Measurements from ENCODE around the gene HOXD9. TPM values are rescaled to one million over a fixed set of nuclear protein-coding genes. Genes with fewer than 3 reads are reported as not detected.

Gene HOXD9
- total RNA-seq, 2 experiments from 2014 or later: not detected

- Mint-ChIP-seq H3K4me1 (ENCODE audit: low read depth) (peaks cover 28% of the 10 kb centered on the region), H3K27ac (no peak overlapping the region), H3K9me3 (no peaks in the 10 kb centered on the region), H3K27me3 (peaks cover 74% of the 10 kb centered on the region), H3K36me3 (peaks cover 3% of the 10 kb centered on the region), H3K4me3 (no peak overlapping the region)
- CTCF ChIA-PET: interaction anchor here (0.6 to 4.9 kb wide), 46 partner anchors 10 to 1635 kb away, joined by 3 to 149 read pairs (median 4); no protein-coding TSS in a partner anchor
- intact Hi-C loops (cut with micrococcal nuclease): loop anchor here (1.0 to 5.0 kb wide), 7 partner anchors 45 to 1020 kb away; no protein-coding TSS in a partner anchor
- DNase-seq: peak; percentile 67
- POLR2A ChIA-PET: no interaction called here
These were observed 4.6 kb downstream of the HOXD9 start for GRCh38 chr2:176126929-176127773.

- intact Hi-C loops (cut with micrococcal nuclease): loop anchor here (1.0 to 5.0 kb wide), 7 partner anchors 45 to 1020 kb away; no protein-coding TSS in a partner anchor
- H3K27me3 Mint-ChIP-seq: peaks cover 76% of the 10 kb centered on the region
- ChIA-PET CTCF (interaction anchor here (0.6 to 4.9 kb wide), 27 partner anchors 9 to 1528 kb away, joined by 3 to 149 read pairs (median 6); no protein-coding TSS in a partner anchor), POLR2A (no interaction called here)
- H3K9me3 Mint-ChIP-seq: no peaks in the 10 kb centered on the region
- H3K36me3 Mint-ChIP-seq: peaks cover 3% of the 10 kb centered on the region
- DNase-seq: no peak
- H3K27ac Mint-ChIP-seq: no peak overlapping the region
- no peak overlapping the region for H3K4me3 Mint-ChIP-seq
- H3K4me1 Mint-ChIP-seq (ENCODE audit: low read depth): peaks cover 30% of the 10 kb centered on the region
These were observed 5.2 kb downstream of the HOXD9 start for GRCh38 chr2:176127774-176128072.

- Mint-ChIP-seq H3K27me3 (peaks cover 80% of the 10 kb centered on the region), H3K27ac (peak overlapping the region; percentile 75), H3K9me3 (no peaks in the 10 kb centered on the region), H3K4me1 (ENCODE audit: low read depth) (peaks cover 30% of the 10 kb centered on the region), H3K4me3 (peak overlapping the region; percentile 43), H3K36me3 (peaks cover 3% of the 10 kb centered on the region)
- DNase-seq: no peak
- ChIA-PET POLR2A (no interaction called here), CTCF (interaction anchor here (0.5 to 4.9 kb wide), 15 partner anchors 11 to 1527 kb away, joined by 3 to 149 read pairs (median 7); no protein-coding TSS in a partner anchor)
- intact Hi-C loops (cut with micrococcal nuclease): loop anchor here (5.0 kb wide), 1 partner anchor 44 kb away; no protein-coding TSS in a partner anchor
These were observed 5.9 kb downstream of the HOXD9 start for GRCh38 chr2:176128172-176128981.

GRCh38 chr2:176128982-176129796 is 6.7 kb downstream of the HOXD9 start, which contains the start of gene HOXD8:
TSS of gene HOXD8 (plus strand) at chr2:176129705. CDS start at chr2:176130367, 662 bp downstream.
- POLR2A ChIA-PET: no interaction called here
- H3K9me3 Mint-ChIP-seq: no peaks in the 10 kb centered on the region
- H3K36me3 Mint-ChIP-seq: peaks cover 3% of the 10 kb centered on the region
- H3K4me1 Mint-ChIP-seq (ENCODE audit: low read depth): peaks cover 25% of the 10 kb centered on the region
- peaks cover 80% of the 10 kb centered on the region for H3K27me3 Mint-ChIP-seq
- peak within 1 kb of the TSS; percentile 54 for H3K27ac Mint-ChIP-seq
- intact Hi-C loops (cut with micrococcal nuclease): loop anchor here (5.0 kb wide), 1 partner anchor 43 kb away; no protein-coding TSS in a partner anchor
- no peak for DNase-seq
- CTCF ChIA-PET: interaction anchor here (2.8 to 4.9 kb wide), 3 partner anchors 325 to 525 kb away, joined by 16 to 149 read pairs (median 26); no protein-coding TSS in a partner anchor
- peak within 1 kb of the TSS; percentile 43 for H3K4me3 Mint-ChIP-seq

GRCh38 chr2:176129813-176130146 is 7.3 kb downstream of the HOXD9 start:
- Mint-ChIP-seq H3K9me3 (no peaks in the 10 kb centered on the region), H3K4me1 (ENCODE audit: low read depth) (peaks cover 25% of the 10 kb centered on the region), H3K27ac (no peak overlapping the region), H3K4me3 (no peak overlapping the region), H3K36me3 (peaks cover 3% of the 10 kb centered on the region), H3K27me3 (peaks cover 79% of the 10 kb centered on the region)
- DNase-seq: no peak
- ChIA-PET POLR2A (no interaction called here), CTCF (interaction anchor here (2.1 to 4.9 kb wide), 4 partner anchors 19 to 523 kb away, joined by 11 to 149 read pairs (median 16); no protein-coding TSS in a partner anchor)
- intact Hi-C loops (cut with micrococcal nuclease): loop anchor here (5.0 to 10.0 kb wide), 2 partner anchors 43 to 1795 kb away; partner anchors contain the start of gene SP9

- no peaks in the 10 kb centered on the region for H3K9me3 Mint-ChIP-seq
- intact Hi-C loops (cut with micrococcal nuclease): loop anchor here (10.0 kb wide), 1 partner anchor 1796 kb away; the partner anchor contains the start of gene SP9
- DNase-seq: peak; percentile 25
- H3K36me3 Mint-ChIP-seq: peaks cover 3% of the 10 kb centered on the region
- peak overlapping the region; percentile 23 for H3K27ac Mint-ChIP-seq
- peaks cover 26% of the 10 kb centered on the region for H3K4me1 Mint-ChIP-seq (ENCODE audit: low read depth)
- peak overlapping the region; percentile 41 for H3K4me3 Mint-ChIP-seq
- peaks cover 78% of the 10 kb centered on the region for H3K27me3 Mint-ChIP-seq
- CTCF ChIA-PET: interaction anchor here (0.7 to 4.2 kb wide), 7 partner anchors 10 to 522 kb away, joined by 3 to 18 read pairs (median 11); no protein-coding TSS in a partner anchor
- POLR2A ChIA-PET: no interaction called here
These were observed 7.8 kb downstream of the HOXD9 start for GRCh38 chr2:176130147-176130956.

GRCh38 chr2:176130957-176131847 is 8.7 kb downstream of the HOXD9 start:
- ChIA-PET POLR2A (interaction anchor here (0.6 kb wide), 2 partner anchors 660 to 1114 kb away, joined by 3 to 4 read pairs; no protein-coding TSS in a partner anchor), CTCF (interaction anchor here (0.7 to 4.2 kb wide), 10 partner anchors 9 to 521 kb away, joined by 3 to 18 read pairs (median 4); no protein-coding TSS in a partner anchor)
- intact Hi-C loops (cut with micrococcal nuclease): loop anchor here (10.0 kb wide), 1 partner anchor 1796 kb away; the partner anchor contains the start of gene SP9
- no peak for DNase-seq
- Mint-ChIP-seq H3K27me3 (peaks cover 78% of the 10 kb centered on the region), H3K36me3 (peaks cover 7% of the 10 kb centered on the region), H3K27ac (peak overlapping the region; percentile 54), H3K9me3 (no peaks in the 10 kb centered on the region), H3K4me1 (ENCODE audit: low read depth) (peaks cover 32% of the 10 kb centered on the region), H3K4me3 (peak overlapping the region; percentile 41)

- peaks cover 32% of the 10 kb centered on the region for H3K4me1 Mint-ChIP-seq (ENCODE audit: low read depth)
These were observed 9.3 kb downstream of the HOXD9 start for GRCh38 chr2:176131848-176132158.

GRCh38 chr2:176132205-176133171 is 10.0 kb downstream of the HOXD9 start:
- ChIA-PET POLR2A (interaction anchor here (0.6 kb wide), 2 partner anchors 662 to 1113 kb away, joined by 3 to 4 read pairs; no protein-coding TSS in a partner anchor), CTCF (interaction anchor here (1.1 to 4.2 kb wide), 7 partner anchors 8 to 1017 kb away, joined by 3 to 18 read pairs (median 5); no protein-coding TSS in a partner anchor)
- Mint-ChIP-seq H3K36me3 (peaks cover 7% of the 10 kb centered on the region), H3K27ac (peak overlapping the region; percentile 19), H3K4me1 (ENCODE audit: low read depth) (peaks cover 32% of the 10 kb centered on the region), H3K4me3 (peak overlapping the region; percentile 68), H3K27me3 (peaks cover 78% of the 10 kb centered on the region), H3K9me3 (no peaks in the 10 kb centered on the region)
- intact Hi-C loops (cut with micrococcal nuclease): loop anchor here (10.0 kb wide), 1 partner anchor 1798 kb away; the partner anchor contains the start of gene SP9
- no peak for DNase-seq

More at GRCh38 chr2:176131848-176132158, 9.3 kb downstream of the HOXD9 start:
- Mint-ChIP-seq H3K27ac (no peak overlapping the region), H3K27me3 (peaks cover 76% of the 10 kb centered on the region), H3K4me3 (no peak overlapping the region), H3K9me3 (no peaks in the 10 kb centered on the region), H3K36me3 (peaks cover 7% of the 10 kb centered on the region)
- intact Hi-C loops (cut with micrococcal nuclease): loop anchor here (10.0 kb wide), 1 partner anchor 1797 kb away; the partner anchor contains the start of gene SP9
- ChIA-PET POLR2A (interaction anchor here (0.6 kb wide), 2 partner anchors 661 to 1114 kb away, joined by 3 to 4 read pairs; no protein-coding TSS in a partner anchor), CTCF (interaction anchor here (0.9 to 4.2 kb wide), 8 partner anchors 9 to 521 kb away, joined by 3 to 18 read pairs (median 8); no protein-coding TSS in a partner anchor)
- DNase-seq: no peak

Data from activated CD4-positive, alpha-beta memory T cell treated with anti-CD3 and anti-CD28 coated beads for 36 hours (primary cell).